Upper lobe of left lung (tissue), 6 donors: ENCODE results near the gene MFSD6. TPM values are rescaled to one million over a fixed set of nuclear protein-coding genes. Genes with fewer than 3 reads are reported as not detected.
"Not testable (repeated sequence)": the region's sequence is repeated elsewhere in the genome, so short reads cannot be mapped to it uniquely, and the experiment has no call there.

Source experiments
- ATAC-seq, 2 donors: fragments of 200-7000 bp; cut with Tn5 transposase; one replicate each; pipeline ENCODE4 v1.9.1; 2022; ENCODE audit warnings: mild to moderate bottlenecking in 2 of 2, moderate library complexity in 2 of 2; ENCODE audit not compliant: low FRiP score in 2 of 2
- DNase-seq, 2 donors: peaks; one replicate each; pipeline ENCODE4 v3.0.0-alpha.2; 2019 to 2020
- H3K27ac ChIP-seq, 4 donors: fragments of 200-600 bp; sonication (generic); one replicate each; pipeline ENCODE4 v1.5.1; 2016 to 2019
- H3K27me3 ChIP-seq, 4 donors: fragments of 200-600 bp; sonication (generic); one replicate each; pipeline ENCODE4 v1.5.1; 2017 to 2019
- H3K36me3 ChIP-seq, 4 donors: fragments of 200-600 bp; sonication (generic); one replicate each; pipeline ENCODE4 v1.5.1; 2016 to 2019
- H3K4me1 ChIP-seq, 4 donors: fragments of 200-600 bp; sonication (generic); one replicate each; pipeline ENCODE4 v1.5.1; 2018 to 2019
- H3K4me3 ChIP-seq, 4 donors: fragments of 200-600 bp; sonication (generic); one replicate each; pipeline ENCODE4 v1.5.1; 2017 to 2019; ENCODE audit warnings: mild to moderate bottlenecking in 2 of 4, moderate library complexity in 1 of 4
- H3K9me3 ChIP-seq, 4 donors: fragments of 200-600 bp; sonication (generic); one replicate each; pipeline ENCODE4 v1.5.1; 2018 to 2019
- EP300 ChIP-seq, 4 donors: sonication (generic); formaldehyde crosslinking; IDR thresholded peaks; one replicate each; pipeline ENCODE4 v1.5.1; 2017; ENCODE audit warnings: antibody characterized with exemption in 4 of 4, control low read depth in 2 of 4
- POLR2A ChIP-seq, 4 donors: fragments of 450-650 bp; IDR thresholded peaks; one replicate each; pipeline ENCODE4 v1.5.1; 2016 to 2017; ENCODE audit warnings: antibody characterized with exemption in 4 of 4, mild to moderate bottlenecking in 2 of 4
- POLR2AphosphoS5 ChIP-seq, 2 donors: sonication (generic); formaldehyde crosslinking; IDR thresholded peaks; one replicate each; pipeline ENCODE4 v1.5.1; 2017; ENCODE audit warnings: antibody characterized with exemption in 2 of 2
- whole genome bisulfite sequencing, 2 donors: methylation state at CpG; one replicate each; pipeline ENCODE4 v1.1.5; 2017 to 2018; 5-methylcytosine and 5-hydroxymethylcytosine counted together
- total RNA-seq, 6 donors: library from RNA; depleted of rRNA in 4 of 6; stranded (reverse); fragments of >200 nt in 4 of 6; gene quantifications; one replicate each; pipeline versions ENCODE4 v1.1.0 to v1.2.1, GENCODE V29; 2016 to 2021
- TF ChIP-seq, protein P1 (sequence below), 6 experiments: fragments of 450-650 bp in 4 of 6; fragments of 200-600 bp in 2 of 6; sonication (generic) in 2 of 6; IDR thresholded peaks; one replicate each; pipeline ENCODE4 v1.5.1; 2016 to 2019; ENCODE audit warnings: antibody characterized with exemption in 6 of 6
- donor health status: DM: no; HTN: no; CAD: no; lungs with moderate emphysema.
- donor health status: DM: no; HTN: yes; CAD: no; lungs with severe emphysema.

Gene MFSD6
- 100 to 1,000 TPM in 2 of 6 donors, 10 to 100 TPM in 4; 46.9 to 136 (median 80.4) TPM for total RNA-seq

DNA sequence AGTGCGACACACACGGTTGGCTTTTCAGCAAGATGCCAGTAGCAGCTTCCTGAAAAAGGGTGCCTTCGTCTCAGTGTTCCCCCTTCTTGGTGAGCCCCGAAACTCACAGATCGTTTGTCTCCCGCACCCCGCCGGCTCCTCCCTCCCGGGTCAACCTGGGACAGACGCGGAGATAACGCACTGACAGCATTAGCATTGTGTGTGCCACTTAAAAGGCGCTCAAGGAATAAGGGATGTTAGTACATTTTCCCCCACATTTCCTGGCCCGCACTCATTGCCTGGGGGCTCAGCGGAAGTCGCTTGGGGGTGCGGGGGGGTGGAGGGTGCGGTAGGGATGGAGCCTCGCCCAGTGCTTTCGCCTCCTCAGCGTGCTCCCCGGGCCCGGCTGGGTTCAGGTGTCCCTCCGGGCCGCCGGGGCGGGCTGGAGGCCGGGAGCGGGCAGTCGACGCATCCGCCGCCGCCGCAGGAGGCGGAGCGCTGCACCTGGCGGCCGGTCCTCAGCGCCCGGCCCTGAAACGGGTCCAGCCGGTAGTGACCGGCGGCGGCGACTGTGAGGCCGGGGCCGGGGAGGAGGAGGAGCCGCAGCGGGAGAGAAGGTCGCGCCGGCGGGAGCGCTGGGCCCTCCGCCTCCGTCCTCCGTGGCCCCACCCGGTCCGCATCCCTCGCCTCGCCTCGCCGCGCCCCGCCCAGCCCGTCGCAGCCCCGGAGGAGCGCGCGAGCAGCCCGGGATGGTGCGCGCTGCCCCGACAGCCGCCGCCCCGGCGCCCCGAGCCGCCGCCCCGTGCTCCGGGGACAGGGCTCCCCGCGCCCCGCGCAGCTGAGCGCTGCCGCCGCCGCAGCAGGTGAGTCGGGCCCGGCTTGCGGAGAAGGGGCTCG is at the start of gene MFSD6:
Gene MFSD6 (plus strand): TSS at position 694 of the 876 bp plus-strand sequence. CDS start 27,675 bp downstream, outside the sequence.
- DNase-seq: peak; percentile 66 to 94
- Histone ChIP-seq H3K27me3 (no peaks in the 10 kb centered on the region), H3K9me3 (no peaks in the 10 kb centered on the region), H3K4me1 (peaks cover 13 to 36% (median 19%) of the 10 kb centered on the region in 4 donors), H3K36me3 (no peaks in the 10 kb centered on the region), H3K4me3 (peak within 1 kb of the TSS; percentile 78 to 87 (median 80)), H3K27ac (peak within 1 kb of the TSS; percentile 85 to 96 (median 94))
- ATAC-seq: peak; percentile 70 to 88
- TF ChIP-seq EP300 (IDR thresholded peaks at IDR 0.05): no peak
- TF ChIP-seq, protein P1, sequence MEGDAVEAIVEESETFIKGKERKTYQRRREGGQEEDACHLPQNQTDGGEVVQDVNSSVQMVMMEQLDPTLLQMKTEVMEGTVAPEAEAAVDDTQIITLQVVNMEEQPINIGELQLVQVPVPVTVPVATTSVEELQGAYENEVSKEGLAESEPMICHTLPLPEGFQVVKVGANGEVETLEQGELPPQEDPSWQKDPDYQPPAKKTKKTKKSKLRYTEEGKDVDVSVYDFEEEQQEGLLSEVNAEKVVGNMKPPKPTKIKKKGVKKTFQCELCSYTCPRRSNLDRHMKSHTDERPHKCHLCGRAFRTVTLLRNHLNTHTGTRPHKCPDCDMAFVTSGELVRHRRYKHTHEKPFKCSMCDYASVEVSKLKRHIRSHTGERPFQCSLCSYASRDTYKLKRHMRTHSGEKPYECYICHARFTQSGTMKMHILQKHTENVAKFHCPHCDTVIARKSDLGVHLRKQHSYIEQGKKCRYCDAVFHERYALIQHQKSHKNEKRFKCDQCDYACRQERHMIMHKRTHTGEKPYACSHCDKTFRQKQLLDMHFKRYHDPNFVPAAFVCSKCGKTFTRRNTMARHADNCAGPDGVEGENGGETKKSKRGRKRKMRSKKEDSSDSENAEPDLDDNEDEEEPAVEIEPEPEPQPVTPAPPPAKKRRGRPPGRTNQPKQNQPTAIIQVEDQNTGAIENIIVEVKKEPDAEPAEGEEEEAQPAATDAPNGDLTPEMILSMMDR (IDR thresholded peaks at IDR 0.05): peak in 4 of 6 experiments; percentile 6 to 41 (median 27)
- TF ChIP-seq POLR2A (IDR thresholded peaks at IDR 0.05): peak in 2 of 4 donors; percentile 47 to 63
- 1 to 3% methylated on average over 13 to 42 of the region's 98 CpGs for WGBS, 2 donors

DNA sequence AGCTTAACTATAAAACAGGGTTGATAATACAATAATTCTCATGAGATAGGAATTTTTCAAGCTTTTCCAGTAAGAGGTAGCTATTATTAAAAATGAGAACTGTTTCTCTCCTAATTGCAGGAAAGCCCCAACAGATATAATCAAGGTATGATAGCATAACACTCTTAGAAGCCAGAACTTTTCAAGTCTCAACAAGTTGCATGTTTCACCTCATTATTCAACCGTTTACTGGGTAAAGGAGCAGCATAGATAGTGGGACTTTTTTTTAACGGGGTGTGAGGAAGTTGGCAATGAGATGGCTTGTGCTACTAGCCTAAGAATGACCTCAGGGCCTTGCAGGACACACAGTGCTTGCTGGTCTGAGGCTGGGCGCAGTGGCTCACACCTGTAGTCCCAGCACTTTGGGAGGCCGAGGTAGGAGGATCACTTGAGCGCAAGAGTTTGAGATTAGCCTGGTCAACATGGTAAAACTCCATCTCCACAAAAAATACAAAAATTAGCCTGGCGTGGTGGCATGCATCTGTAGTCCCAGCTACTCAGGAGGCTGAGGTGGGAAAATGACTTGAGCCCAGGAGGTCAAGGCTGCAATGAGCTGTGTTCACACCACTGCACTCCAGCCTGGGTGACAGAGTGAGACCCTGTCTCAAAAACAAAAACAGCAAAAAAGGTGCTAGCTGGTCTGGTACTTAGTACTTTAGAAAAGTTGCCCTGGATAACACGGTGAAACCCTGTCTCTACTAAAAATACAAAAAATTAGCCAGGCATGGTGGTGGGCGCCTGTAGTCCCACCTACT is 49.3 kb upstream of the MFSD6 start:
- H3K4me1 ChIP-seq: peaks cover 28 to 47% (median 36%) of the 10 kb centered on the region in 4 donors
- H3K27ac ChIP-seq: peak overlapping the region; percentile 4 to 75 (median 56)
- not testable (repeated sequence) for H3K9me3 ChIP-seq, H3K4me3 ChIP-seq, H3K27me3 ChIP-seq, DNase-seq, ATAC-seq
- WGBS, 2 donors: 81 to 85% methylated on average over 8 of the region's 8 CpGs
- H3K36me3 ChIP-seq: peaks cover 0 to 13% (median 4%) of the 10 kb centered on the region in 4 donors

DNA sequence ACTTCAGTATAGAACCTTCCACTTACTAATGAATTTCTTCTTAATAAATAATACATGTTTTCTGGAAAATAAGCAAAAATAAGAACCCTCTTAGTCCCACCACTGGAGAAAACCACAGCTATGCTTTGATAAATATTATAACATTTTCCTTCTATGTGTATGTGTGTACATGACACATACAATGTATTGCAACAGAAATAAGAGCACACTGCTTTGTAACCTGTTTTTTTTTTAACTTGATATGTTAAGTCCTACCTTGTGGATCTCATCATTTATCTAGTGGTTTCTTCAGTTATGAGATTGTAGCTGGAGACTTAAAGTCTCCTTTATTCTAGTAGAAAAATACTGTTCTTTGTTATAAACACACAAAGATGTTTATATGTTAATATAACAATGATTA is 47.6 kb upstream of the MFSD6 start:
- Histone ChIP-seq H3K27ac (peak overlapping the region in 2 of 4 donors; percentile 68 to 75), H3K36me3 (peaks cover 0 to 24% (median 5%) of the 10 kb centered on the region in 4 donors), H3K4me1 (peaks cover 24 to 38% (median 32%) of the 10 kb centered on the region in 4 donors), H3K4me3 (peak overlapping the region in 1 of 4 donors; percentile 29), H3K27me3 (no peaks in the 10 kb centered on the region), H3K9me3 (no peaks in the 10 kb centered on the region)
- ATAC-seq (no peak), DNase-seq (no peak)
- TF ChIP-seq POLR2AphosphoS5 (IDR thresholded peaks at IDR 0.05) (no peak), POLR2A (IDR thresholded peaks at IDR 0.05) (no peak), EP300 (IDR thresholded peaks at IDR 0.05) (no peak)
- TF ChIP-seq, protein P1 (IDR thresholded peaks at IDR 0.05): no peak

DNA sequence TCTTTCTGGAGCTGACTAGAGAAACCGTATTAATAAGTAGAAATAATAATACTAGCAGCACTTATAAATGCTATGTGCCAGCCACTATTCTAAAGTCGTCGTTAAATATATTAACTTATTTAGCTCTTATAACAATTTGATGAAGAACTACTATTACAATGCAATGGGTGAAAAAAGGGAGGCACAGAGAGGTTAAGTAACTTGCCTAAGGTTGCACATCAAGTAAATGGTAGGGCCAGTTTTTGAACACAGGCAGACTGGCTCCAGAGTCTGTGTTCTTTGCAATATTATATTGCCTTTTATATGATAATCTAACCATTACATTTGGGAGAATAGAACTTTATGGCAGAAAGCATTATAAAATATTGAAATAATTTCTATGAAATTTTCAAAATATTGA is 47.2 kb upstream of the MFSD6 start:
- no peaks in the 10 kb centered on the region for H3K27me3 ChIP-seq
- no peaks in the 10 kb centered on the region for H3K9me3 ChIP-seq
- peaks cover 0 to 26% (median 5%) of the 10 kb centered on the region in 4 donors for H3K36me3 ChIP-seq
- DNase-seq (no peak), ATAC-seq (no peak)
- no peak overlapping the region for H3K4me3 ChIP-seq
- 89 to 91% methylated on average over 3 of the region's 3 CpGs for WGBS, 2 donors
- H3K4me1 ChIP-seq: peaks cover 23 to 38% (median 30%) of the 10 kb centered on the region in 4 donors
- TF ChIP-seq POLR2AphosphoS5 (IDR thresholded peaks at IDR 0.05) (no peak), POLR2A (IDR thresholded peaks at IDR 0.05) (no peak), EP300 (IDR thresholded peaks at IDR 0.05) (no peak)
- TF ChIP-seq, protein P1 (IDR thresholded peaks at IDR 0.05): no peak
- H3K27ac ChIP-seq: no peak overlapping the region

DNA sequence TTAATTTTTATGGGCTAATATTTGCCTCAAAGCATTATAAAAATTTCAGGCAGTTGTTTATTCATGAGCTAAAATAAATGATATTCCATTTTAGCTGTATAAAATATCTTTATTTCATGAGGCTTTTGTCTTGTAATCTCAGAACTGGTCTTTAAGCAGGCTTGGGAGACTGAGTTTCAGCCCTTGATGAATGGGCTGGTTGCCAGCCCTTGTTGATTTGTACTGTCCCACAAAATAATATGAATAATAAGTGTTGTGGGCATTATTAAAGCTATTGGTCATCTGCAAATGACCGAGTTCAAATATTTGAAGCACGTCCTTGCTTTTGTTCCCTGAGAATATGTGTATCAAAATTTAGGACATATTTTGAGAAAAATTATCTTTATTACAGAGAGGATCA is 46.6 kb upstream of the MFSD6 start:
- no peaks in the 10 kb centered on the region for H3K27me3 ChIP-seq
- 93 to 100% methylated on average over 2 of the region's 2 CpGs for WGBS, 2 donors
- DNase-seq (no peak), ATAC-seq (no peak)
- H3K4me1 ChIP-seq: peaks cover 17 to 33% (median 24%) of the 10 kb centered on the region in 4 donors
- H3K36me3 ChIP-seq: peaks cover 0 to 30% (median 5%) of the 10 kb centered on the region in 4 donors
- H3K9me3 ChIP-seq: no peaks in the 10 kb centered on the region
- H3K27ac ChIP-seq: peak overlapping the region in 1 of 4 donors; percentile 16
- no peak overlapping the region for H3K4me3 ChIP-seq
- TF ChIP-seq POLR2AphosphoS5 (IDR thresholded peaks at IDR 0.05) (no peak), EP300 (IDR thresholded peaks at IDR 0.05) (no peak), POLR2A (IDR thresholded peaks at IDR 0.05) (no peak)
- TF ChIP-seq, protein P1 (IDR thresholded peaks at IDR 0.05): no peak
